ENCODE measurements around the gene ASNS.

- TF ChIP-seq, protein P1, sequence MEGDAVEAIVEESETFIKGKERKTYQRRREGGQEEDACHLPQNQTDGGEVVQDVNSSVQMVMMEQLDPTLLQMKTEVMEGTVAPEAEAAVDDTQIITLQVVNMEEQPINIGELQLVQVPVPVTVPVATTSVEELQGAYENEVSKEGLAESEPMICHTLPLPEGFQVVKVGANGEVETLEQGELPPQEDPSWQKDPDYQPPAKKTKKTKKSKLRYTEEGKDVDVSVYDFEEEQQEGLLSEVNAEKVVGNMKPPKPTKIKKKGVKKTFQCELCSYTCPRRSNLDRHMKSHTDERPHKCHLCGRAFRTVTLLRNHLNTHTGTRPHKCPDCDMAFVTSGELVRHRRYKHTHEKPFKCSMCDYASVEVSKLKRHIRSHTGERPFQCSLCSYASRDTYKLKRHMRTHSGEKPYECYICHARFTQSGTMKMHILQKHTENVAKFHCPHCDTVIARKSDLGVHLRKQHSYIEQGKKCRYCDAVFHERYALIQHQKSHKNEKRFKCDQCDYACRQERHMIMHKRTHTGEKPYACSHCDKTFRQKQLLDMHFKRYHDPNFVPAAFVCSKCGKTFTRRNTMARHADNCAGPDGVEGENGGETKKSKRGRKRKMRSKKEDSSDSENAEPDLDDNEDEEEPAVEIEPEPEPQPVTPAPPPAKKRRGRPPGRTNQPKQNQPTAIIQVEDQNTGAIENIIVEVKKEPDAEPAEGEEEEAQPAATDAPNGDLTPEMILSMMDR (IDR thresholded peaks at IDR 0.05; ENCODE audit: low read length): no peak
- no peak for TF ChIP-seq EZH2 (IDR thresholded peaks at IDR 0.05; ENCODE audit: borderline replicate concordance, low read length)
Observed at GRCh38 chr7:97842772-97843345, 29.3 kb downstream of the ASNS start.

All from OCI-LY1 (cell line).